ENCODE data around the gene MYO1B.

Gene MYO1B

DNA sequence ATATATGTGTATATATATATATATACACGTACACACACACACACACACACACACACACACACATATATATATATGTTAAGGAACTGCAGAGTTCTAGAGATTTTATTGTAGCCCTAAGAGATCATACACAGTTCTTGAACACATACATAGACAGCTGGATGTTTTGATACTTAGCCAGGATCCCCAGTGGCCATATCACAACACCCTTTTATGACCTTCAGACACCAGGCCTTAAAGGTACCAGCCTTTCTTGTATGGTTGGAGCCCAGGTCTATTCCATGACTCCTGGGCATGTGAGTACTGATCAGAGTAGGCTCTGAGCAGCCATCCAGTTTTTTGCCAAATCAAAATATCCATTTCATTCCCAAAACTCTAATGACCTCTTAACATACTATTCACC, 138.3 kb downstream of the MYO1B start:
- TF ChIP-seq ZFX (IDR thresholded peaks at IDR 0.05) = no peak
- TF ChIP-seq, protein P1, sequence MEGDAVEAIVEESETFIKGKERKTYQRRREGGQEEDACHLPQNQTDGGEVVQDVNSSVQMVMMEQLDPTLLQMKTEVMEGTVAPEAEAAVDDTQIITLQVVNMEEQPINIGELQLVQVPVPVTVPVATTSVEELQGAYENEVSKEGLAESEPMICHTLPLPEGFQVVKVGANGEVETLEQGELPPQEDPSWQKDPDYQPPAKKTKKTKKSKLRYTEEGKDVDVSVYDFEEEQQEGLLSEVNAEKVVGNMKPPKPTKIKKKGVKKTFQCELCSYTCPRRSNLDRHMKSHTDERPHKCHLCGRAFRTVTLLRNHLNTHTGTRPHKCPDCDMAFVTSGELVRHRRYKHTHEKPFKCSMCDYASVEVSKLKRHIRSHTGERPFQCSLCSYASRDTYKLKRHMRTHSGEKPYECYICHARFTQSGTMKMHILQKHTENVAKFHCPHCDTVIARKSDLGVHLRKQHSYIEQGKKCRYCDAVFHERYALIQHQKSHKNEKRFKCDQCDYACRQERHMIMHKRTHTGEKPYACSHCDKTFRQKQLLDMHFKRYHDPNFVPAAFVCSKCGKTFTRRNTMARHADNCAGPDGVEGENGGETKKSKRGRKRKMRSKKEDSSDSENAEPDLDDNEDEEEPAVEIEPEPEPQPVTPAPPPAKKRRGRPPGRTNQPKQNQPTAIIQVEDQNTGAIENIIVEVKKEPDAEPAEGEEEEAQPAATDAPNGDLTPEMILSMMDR (conservative IDR thresholded peaks at IDR 0.05) = no peak
- H3K27ac ChIP-seq = no peak overlapping the region; the same call in 1 of the 2 replicates

DNA sequence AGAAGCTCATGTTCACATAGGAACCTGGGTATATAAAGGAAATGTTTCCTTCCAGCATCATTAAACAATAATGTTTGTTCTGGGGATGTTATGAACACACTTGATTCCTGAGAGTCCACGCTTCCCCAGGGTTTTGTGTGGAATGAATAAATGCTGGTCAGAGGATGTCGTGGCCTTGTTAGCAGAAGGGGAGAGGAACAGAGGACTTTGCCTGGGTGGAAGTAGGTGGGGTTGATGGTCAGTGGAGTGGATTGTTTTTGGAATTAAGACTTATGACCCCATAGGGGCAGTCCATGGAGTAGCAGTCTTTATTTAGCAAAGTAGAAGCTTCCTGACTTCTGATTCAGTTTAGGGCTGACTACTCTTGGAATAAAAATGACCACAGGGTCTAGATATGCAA, 139.6 kb downstream of the MYO1B start:
- TF ChIP-seq, protein P1 (conservative IDR thresholded peaks at IDR 0.05) = no peak
- TF ChIP-seq ZFX (IDR thresholded peaks at IDR 0.05) = no peak
- no peak overlapping the region for H3K27ac ChIP-seq

DNA sequence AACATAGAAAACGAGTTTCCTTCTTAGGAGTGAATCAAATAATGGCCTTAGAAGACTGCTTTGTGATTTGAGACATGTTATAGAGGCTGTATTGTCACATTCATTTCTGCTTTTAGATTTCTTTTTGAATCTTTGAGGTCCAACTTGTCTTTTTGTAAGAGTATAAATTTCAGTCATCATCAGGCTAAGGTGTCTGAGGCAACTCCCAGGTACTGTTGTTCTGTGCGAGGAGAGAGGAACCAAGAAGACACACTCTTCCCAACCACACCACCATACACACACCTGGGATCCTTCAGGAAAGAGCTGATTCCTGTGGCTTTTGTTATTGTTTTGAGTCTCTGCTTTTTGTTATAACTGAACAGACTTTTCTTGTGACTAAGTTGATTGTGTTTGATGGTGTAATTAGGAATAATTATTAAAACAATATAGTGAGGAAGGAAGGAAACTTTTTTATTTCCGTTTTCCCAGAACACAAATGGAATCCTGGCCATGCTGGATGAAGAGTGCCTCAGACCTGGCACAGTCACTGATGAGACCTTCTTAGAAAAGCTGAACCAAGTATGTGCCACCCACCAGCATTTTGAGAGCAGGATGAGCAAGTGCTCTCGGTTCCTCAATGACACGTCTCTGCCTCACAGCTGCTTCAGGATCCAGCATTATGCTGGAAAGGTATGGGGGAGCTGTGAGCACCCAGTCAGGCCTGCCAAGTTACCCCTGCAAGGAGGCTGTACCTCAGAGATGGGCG, 140.4 kb downstream of the MYO1B start:
- TF ChIP-seq, protein P1 (conservative IDR thresholded peaks at IDR 0.05) = no peak
- TF ChIP-seq ZFX (IDR thresholded peaks at IDR 0.05) = no peak
- no peak overlapping the region for H3K27ac ChIP-seq

DNA sequence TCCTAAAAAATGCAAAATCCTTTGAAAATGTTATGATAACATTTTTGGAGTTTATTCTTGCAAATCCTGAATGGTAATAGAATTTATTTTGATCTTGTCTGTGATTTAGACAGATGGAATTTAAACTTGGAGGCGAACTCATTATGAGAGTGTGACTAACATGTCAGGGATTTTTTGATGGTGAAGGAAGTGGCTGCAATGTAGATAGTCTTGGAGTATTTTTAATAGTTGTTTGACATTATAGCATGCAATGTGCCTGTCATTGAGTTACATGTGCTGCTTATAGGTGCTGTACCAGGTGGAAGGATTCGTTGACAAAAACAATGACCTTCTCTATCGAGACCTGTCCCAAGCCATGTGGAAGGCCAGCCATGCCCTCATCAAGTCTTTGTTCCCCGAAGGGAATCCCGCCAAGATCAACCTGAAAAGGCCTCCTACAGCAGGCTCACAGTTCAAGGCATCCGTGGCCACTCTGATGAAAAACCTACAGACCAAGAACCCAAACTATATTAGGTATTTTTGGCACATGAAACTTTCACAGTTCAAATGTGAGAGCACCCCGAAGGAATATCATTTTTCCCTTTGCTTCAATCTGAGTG, 141.8 kb downstream of the MYO1B start:
- no peak overlapping the region for H3K27ac ChIP-seq
- TF ChIP-seq ZFX (IDR thresholded peaks at IDR 0.05) = no peak
- TF ChIP-seq, protein P1 (conservative IDR thresholded peaks at IDR 0.05) = no peak

DNA sequence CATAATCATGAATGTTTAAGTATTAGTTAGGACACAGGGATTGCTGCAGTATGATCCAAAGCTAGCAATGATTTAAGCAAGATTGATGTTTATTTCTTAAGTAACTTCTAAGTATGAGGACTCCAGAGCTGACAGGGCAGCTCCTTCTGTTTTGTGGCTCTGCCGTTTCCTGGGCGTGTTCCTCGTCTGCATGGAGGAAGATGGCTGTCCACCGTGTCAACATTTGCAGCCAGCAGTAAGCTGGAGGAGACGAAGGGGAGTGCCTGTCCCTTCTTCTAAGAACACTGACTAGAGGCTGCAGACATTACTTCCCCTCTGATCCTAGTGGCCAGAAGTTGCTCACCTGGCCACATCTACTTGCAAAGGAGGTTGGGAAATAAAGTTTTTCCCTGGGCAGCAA, 144.1 kb downstream of the MYO1B start:
- no peak for TF ChIP-seq ZFX (IDR thresholded peaks at IDR 0.05)
- TF ChIP-seq, protein P1 (conservative IDR thresholded peaks at IDR 0.05) = no peak
- no peak overlapping the region for H3K27ac ChIP-seq

DNA sequence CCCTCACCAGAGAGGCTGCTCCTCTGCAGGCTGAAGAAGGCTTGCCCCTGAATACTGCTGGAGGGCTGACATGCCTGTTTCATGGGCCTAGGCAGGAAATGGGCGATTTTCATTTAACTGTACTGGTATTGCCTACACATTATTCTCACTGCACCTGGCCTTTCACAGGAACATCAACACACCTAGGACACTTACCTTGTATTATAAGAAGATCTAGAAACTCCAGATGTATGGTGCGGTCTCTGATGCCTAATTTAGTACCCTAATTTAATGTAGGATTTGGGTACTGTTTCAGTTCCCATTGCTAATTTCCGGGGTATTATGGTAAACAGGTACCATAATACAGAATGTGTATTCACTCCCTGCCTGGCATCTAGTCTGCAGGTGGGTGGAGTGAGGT, 146.0 kb downstream of the MYO1B start:
- no peak overlapping the region for H3K27ac ChIP-seq
- TF ChIP-seq ZFX (IDR thresholded peaks at IDR 0.05) = no peak
- TF ChIP-seq, protein P1 (conservative IDR thresholded peaks at IDR 0.05) = no peak

DNA sequence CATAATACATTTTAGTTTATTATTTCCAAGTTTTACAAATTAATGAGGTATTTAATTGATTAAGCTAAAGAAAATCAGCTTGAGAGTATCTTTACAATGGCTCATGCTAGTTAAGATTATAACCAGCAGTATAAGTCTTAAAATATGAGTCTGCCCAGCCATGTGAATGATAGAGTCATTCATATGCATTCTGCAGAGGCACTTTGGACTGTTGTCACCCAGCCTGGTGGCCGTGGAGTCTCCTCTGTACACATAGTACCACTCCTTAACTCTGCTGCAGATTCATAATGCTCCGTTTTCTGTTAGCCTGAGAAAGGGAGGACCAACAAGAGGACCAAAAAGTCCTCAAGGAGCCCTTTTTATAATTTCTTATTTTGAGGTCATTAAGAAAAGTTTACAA, 148.8 kb downstream of the MYO1B start:
- no peak overlapping the region for H3K27ac ChIP-seq
- TF ChIP-seq, protein P1 (conservative IDR thresholded peaks at IDR 0.05) = no peak
- TF ChIP-seq ZFX (IDR thresholded peaks at IDR 0.05) = no peak
